Epidermal melanocyte (primary cell): ENCODE data around the gene COX7A2L.
"Not testable (repeated sequence)": the region's sequence is repeated elsewhere in the genome, so short reads cannot be mapped to it uniquely, and the experiment has no call there.

Experiments used
- DNase-seq: peaks from one replicate; pipeline ENCODE4 v3.0.0; 2011; ENCODE audit warnings: low spot score; ENCODE audit not compliant: insufficient read length

Gene COX7A2L, protein sequence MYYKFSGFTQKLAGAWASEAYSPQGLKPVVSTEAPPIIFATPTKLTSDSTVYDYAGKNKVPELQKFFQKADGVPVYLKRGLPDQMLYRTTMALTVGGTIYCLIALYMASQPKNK

DNA sequence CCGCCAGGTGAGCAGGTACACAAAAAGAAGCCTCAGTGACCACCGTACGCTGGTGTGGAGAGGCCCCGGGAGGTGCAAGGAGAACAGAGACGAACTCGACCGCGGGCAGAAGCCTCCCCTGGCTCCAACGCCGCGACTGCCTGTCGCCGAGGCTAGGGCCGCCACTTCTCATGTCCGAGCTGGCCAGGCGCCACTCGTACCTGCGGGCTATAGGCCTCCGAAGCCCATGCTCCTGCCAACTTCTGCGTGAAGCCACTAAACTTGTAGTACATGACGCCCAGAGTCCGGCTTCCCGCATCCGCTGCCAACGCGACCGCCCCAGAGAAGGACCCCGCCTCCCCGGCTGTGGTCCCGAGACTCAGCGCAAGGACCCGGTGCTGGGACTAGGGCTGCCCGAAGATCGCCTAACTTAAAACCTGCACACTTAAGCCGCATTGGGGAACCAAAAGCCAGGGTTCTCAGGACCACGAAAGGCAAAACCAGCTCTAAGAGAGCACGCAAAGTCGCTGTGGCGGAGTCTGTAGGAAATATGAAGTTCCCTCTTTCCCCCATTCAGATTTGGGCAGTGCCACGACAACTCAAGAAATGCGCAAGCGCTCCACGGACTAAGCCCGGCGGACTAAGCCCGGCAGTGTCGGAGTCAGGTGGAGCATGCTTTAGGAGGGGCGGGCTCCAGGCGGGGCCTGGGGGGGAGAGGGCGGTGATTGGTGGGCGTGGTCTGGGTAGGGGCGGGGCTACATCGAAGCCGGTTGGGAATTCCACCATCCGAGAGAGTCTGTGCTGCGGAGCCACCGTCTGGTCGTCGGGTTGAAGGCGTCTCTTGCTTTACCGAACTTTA lies at the start of gene COX7A2L:
Gene COX7A2L, minus strand, starts transcription at position 328 of the 838 bp plus-strand sequence. Its CDS starts 56 bp downstream, at position 272.
- peak; percentile 96 for DNase-seq

- DNase-seq, result no peak
Measured at GRCh38 chr2:42408009-42408408, 47.0 kb upstream of the COX7A2L start.

DNA sequence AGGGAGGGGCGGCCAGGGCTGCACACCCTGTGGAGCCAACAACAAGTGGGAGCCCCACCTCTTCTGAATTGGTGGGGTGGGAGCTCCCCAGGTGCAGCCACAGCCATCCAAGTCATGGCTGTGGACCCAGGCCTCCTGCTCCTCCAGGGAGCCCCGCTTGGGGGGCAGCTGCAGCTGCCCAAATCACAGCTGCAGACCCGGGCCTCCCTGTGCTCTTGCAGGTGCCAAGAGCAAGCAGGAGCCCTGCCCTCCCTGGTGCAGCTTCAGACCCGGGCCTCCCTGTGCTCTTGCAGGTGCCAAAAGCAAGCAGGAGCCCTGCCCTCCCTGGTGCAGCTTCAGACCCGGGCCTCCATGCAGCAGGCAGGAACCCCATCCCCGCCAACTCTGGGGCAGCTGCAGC lies 46.5 kb upstream of the COX7A2L start:
- no peak for DNase-seq

DNA sequence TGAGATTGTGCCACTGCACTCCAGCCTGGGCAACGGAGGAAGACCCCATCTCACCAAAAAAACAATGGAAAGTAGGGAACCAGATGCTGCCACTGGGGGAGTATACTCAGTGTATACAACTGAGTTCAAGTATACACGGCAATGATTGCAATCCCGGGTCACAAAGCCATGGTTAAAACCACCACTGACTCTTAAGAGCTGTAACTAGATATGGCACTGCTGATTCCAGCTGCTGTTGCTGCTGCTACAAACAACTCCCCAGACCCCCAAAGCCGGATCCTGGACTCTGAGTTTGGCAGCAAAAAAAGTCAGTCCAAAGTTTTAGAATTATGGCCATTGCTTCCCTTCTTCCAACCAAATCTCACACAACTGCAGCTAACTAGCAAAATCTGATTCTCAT lies 43.7 kb upstream of the COX7A2L start:
- no peak for DNase-seq

DNA sequence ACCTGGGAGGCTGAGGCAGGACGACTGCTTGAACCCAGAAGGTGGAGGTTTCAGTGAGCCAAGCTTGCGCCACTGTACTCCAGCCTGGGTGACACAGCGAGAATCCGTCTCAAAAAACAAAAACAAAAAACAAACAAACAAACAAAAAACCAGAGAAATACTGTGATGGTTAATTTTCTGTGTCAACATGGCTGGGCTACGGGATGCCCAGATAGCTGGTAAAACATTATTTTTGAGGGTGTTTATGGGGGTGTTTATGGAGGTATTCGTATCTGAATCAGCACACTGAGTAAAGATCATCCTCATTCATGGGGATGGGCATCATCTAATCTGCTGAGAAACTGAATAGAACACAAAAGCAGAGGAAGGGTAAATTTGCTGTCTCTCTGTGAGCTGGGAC lies 40.8 kb upstream of the COX7A2L start:
- DNase-seq, result no peak

- not testable (repeated sequence) for DNase-seq
Measured at GRCh38 chr2:42398052-42398451, 37.0 kb upstream of the COX7A2L start.

GRCh38 chr2:42393320-42393719 lies 32.3 kb upstream of the COX7A2L start:
- not testable (repeated sequence) for DNase-seq

DNA sequence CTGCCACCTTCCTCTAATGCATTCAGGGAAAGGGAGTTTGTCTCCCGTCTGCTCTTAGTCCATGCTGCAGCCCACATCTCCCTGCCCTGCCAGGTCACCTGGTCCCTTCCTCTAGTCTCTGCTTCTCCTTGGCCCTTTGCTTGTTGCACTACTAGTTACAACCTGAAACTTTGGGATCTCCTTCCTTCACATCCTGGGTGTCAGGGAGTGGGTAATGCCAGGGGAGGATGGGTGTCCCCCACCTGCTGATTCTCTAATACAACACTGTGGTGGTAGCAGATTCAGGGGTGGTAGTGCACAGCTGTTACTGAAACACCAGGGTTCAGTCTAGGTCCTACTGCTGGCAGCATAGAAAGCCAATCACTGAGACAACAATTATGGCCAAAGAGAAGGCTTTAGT lies 31.2 kb upstream of the COX7A2L start:
- DNase-seq, result no peak

GRCh38 chr2:42390401-42390969 lies 29.5 kb upstream of the COX7A2L start:
- DNase-seq, result no peak

- DNase-seq, result no peak
Measured at GRCh38 chr2:42386682-42387081, 25.7 kb upstream of the COX7A2L start.

DNA sequence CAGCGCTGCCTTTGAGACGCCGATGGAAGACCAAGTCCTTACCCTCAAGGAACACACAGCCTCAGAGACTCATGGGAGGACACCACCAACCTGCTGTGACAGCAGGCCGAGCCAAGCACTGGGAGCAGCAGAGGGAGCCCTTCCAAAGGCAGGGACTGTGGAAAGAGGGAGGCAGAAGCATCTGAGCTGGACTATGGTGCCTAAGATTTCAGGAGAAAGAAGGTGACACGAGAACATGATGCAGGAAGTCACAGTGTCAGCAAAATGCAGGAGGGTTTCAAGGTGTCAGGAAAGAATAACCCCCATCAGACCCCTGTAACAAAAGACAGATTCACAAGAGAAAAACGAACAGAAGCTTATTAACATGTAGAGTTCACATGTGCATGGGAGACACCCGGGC lies 24.2 kb upstream of the COX7A2L start:
- no peak for DNase-seq

GRCh38 chr2:42383855-42384530 lies 23.0 kb upstream of the COX7A2L start:
- DNase-seq, result no peak

GRCh38 chr2:42382144-42382543 lies 21.1 kb upstream of the COX7A2L start:
- no peak for DNase-seq

- DNase-seq, result not testable (repeated sequence)
Measured at GRCh38 chr2:42380026-42380425, 19.0 kb upstream of the COX7A2L start.

DNA sequence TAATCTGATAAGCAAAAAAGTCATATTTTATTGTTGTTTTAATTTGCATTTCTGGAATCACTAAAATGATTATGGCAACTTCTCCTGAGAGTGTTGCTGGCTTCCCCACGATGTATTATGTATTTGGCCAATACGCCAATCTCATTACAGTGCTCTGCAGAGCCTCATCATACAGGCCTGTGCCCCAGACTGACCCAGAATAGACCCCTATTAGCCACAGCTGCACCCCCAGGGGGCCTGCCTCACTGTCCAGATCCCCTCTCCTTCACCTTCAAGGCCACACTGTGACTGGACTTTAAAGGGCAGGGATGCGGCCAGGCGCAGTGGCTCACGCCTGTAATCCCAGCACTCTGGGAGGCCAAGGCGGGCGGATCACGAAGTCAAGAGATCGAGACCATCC lies 17.4 kb upstream of the COX7A2L start:
- DNase-seq, result no peak

DNA sequence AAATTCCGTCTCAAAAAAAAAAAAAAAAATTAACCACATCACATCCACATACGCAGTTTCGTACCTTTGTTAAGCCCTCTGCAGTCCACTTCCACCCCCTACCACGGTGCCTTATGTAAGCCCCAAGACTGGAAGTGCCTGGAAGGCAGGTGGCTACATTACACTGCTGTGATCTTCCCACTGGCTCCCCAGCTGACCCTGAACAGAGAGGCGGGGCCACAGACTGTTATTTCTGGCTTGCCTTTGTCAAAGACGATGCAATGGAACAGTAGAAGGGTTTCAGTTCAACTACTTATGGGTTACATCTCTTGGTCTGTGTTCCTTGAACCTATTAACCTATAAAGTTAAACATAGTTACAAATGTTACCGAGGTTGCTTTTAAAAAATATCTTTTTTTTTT lies 15.7 kb upstream of the COX7A2L start:
- no peak for DNase-seq

- DNase-seq, result no peak
Measured at GRCh38 chr2:42372474-42373200, 11.6 kb upstream of the COX7A2L start.

- DNase-seq, result no peak
Measured at GRCh38 chr2:42371611-42372473, 10.8 kb upstream of the COX7A2L start.

DNA sequence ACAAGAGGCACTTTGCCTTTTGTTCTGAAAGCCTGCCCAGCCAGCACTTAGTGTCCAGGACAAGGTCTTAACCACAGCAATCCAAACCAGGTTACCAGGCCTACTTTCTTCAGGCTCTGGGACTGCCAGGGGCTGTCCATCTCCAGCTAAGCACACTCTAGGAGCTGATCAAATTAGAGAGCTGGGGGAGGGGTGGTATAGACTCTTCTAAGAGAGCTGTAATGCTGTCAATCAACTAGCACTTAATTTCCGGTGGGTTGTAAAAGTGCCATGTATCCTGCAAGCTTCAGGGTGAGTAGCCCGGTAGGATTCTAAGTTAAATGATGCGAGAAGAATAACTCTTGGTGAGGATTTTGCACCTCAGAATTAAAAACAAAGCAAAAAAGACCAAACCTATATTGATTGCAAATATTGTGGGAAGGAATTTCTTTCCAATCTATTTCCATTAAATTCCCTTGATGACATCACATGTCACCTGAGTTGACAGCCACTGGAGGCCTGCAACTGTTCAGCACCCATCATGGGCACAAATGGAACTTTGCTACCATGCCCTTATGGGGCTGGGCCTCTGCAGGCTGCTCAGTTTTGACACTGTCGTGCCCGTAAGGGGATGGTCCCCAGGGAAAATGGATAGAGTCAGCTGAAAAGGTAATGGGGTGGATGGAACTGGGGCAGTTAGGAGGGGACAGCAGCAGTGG lies 8.7 kb upstream of the COX7A2L start:
- DNase-seq, result no peak
